Body of pancreas (tissue), 4 donors: ENCODE results near the gene GNG14. TPM values are rescaled to one million over a fixed set of nuclear protein-coding genes. Genes with fewer than 3 reads are reported as not detected.
"Not testable (repeated sequence)": the region's sequence is repeated elsewhere in the genome, so short reads cannot be mapped to it uniquely, and the experiment has no call there.

Experiments
- ATAC-seq: fragments of 150-250 bp; one replicate; pipeline ENCODE4 v1.9.1; 2016
- DNase-seq, 4 donors: peaks; one replicate each; pipeline ENCODE4 v3.0.0-alpha.2; 2019
- H3K27ac ChIP-seq, 4 donors: fragments of 200-600 bp; sonication (generic); 1 replicate in 3 of 4; 2 replicates in 1 of 4; pipeline versions ENCODE4 v1.5.1 to v1.6.1; 2016 to 2019; ENCODE audit warnings: mild to moderate bottlenecking in 1 of 4, mixed read lengths in 1 of 4, moderate library complexity in 1 of 4
- H3K27me3 ChIP-seq, 2 donors: fragments of 200-600 bp; sonication (generic); one replicate each; pipeline ENCODE4 v1.6.0; 2016; ENCODE audit warnings: mild to moderate bottlenecking in 1 of 2
- H3K36me3 ChIP-seq, 2 donors: fragments of 200-600 bp; sonication (generic); replicated peaks in 1 of 2; 2 replicates each; pipeline ENCODE4 v1.5.1; 2016; ENCODE audit warnings: low read depth in 2 of 2; ENCODE audit not compliant: insufficient read depth in 1 of 2
- H3K4me1 ChIP-seq: fragments of 200-600 bp; sonication (generic); one replicate; pipeline ENCODE4 v1.6.0; 2016
- H3K4me3 ChIP-seq, 2 donors: fragments of 200-600 bp; sonication (generic); 1 replicate in 1 of 2; 2 replicates in 1 of 2; pipeline ENCODE4 v1.5.1; 2016 to 2019
- H3K9me3 ChIP-seq, 3 donors: fragments of 200-600 bp; sonication (generic); 1 replicate in 2 of 3; 2 replicates in 1 of 3; pipeline ENCODE4 v1.5.1; 2016
- POLR2A ChIP-seq, 3 donors: fragments of 450-650 bp; IDR thresholded peaks; one replicate each; pipeline ENCODE4 v1.6.1; 2016; ENCODE audit warnings: antibody characterized with exemption in 3 of 3, mild to moderate bottlenecking in 2 of 3
- WGBS, 2 donors: methylation state at CpG; one replicate each; pipeline ENCODE4 v1.1.5; 2017; 5-methylcytosine and 5-hydroxymethylcytosine counted together
- intact Hi-C: fragments of 100-400 bp; cut with DNase I; formaldehyde crosslinking; loops from one replicate; pipeline ENCODE4 v1.15.1; 2023
- total RNA-seq, 2 donors: library from RNA; depleted of rRNA; stranded (reverse); fragments of >200 nt; gene quantifications; one replicate each; pipeline ENCODE4 v1.1.0, GENCODE V29; 2016
- TF ChIP-seq, protein P1 (sequence below), 7 experiments: fragments of 450-650 bp in 4 of 7; fragments of 200-600 bp in 3 of 7; sonication (generic) in 3 of 7; IDR thresholded peaks; one replicate each; pipeline ENCODE4 v1.5.1; 2016 to 2019; ENCODE audit warnings: antibody characterized with exemption in 7 of 7

The GNG14 gene
- total RNA-seq, 2 donors from 2014 or later: not detected

DNA sequence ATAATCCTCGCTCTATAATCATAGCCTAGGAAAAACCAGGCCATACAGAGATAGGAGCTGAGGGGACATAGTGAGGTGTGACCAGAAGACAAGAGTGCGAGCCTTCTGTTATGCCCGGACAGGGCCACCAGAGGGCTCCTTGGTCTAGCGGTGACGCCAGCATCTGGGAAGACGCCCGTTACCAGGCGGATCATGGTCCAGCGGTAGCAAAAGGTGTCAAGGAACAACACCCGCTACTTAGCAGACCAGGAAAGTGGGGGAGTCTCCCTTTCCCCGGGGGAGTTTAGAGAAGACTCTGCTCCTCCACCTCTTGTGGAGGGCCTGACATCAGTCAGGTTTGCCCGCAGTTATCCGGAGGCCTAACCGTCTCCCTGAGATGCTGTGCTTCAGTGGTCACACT lies 24.3 kb downstream of the GNG14 start:
- 39 to 80% methylated on average over 4 to 12 of the region's 14 CpGs for WGBS, 2 donors

DNA sequence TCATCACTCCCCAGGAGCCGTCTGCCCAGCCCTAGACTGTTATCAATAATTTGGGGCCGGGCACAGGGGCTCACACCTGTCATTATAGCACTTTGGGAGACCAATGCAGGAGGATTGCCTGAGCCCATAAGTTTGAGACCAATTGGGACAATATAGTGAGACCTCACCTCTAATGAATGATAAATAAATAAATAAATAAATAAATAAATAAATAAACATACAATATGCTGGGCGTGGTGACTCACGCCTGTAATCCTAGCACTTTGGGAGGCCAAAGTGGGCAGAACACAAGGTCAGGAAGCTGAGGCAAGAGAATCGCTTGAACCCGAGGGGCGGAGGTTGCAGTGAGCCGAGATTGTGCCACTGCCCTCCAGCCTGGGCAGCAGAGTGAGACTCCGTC lies 25.5 kb downstream of the GNG14 start:
- DNase-seq, intact Hi-C loops: not testable (repeated sequence)
- 91 to 96% methylated on average over 9 of the region's 9 CpGs for WGBS, 2 donors

More for the DNA sequence above, 24.3 kb downstream of the GNG14 start:
- H3K4me3 ChIP-seq, H3K27ac ChIP-seq, H3K27me3 ChIP-seq, ATAC-seq, H3K4me1 ChIP-seq, intact Hi-C loops, H3K9me3 ChIP-seq: not testable (repeated sequence)
- TF ChIP-seq, protein P1, sequence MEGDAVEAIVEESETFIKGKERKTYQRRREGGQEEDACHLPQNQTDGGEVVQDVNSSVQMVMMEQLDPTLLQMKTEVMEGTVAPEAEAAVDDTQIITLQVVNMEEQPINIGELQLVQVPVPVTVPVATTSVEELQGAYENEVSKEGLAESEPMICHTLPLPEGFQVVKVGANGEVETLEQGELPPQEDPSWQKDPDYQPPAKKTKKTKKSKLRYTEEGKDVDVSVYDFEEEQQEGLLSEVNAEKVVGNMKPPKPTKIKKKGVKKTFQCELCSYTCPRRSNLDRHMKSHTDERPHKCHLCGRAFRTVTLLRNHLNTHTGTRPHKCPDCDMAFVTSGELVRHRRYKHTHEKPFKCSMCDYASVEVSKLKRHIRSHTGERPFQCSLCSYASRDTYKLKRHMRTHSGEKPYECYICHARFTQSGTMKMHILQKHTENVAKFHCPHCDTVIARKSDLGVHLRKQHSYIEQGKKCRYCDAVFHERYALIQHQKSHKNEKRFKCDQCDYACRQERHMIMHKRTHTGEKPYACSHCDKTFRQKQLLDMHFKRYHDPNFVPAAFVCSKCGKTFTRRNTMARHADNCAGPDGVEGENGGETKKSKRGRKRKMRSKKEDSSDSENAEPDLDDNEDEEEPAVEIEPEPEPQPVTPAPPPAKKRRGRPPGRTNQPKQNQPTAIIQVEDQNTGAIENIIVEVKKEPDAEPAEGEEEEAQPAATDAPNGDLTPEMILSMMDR (IDR thresholded peaks at IDR 0.05): peak in 6 of 7 experiments; percentile 18 to 54 (median 45)
- peaks cover 5 to 34% of the 10 kb centered on the region in 2 donors for H3K36me3 ChIP-seq
- peak; percentile 50 to 58 (median 54) for DNase-seq

DNA sequence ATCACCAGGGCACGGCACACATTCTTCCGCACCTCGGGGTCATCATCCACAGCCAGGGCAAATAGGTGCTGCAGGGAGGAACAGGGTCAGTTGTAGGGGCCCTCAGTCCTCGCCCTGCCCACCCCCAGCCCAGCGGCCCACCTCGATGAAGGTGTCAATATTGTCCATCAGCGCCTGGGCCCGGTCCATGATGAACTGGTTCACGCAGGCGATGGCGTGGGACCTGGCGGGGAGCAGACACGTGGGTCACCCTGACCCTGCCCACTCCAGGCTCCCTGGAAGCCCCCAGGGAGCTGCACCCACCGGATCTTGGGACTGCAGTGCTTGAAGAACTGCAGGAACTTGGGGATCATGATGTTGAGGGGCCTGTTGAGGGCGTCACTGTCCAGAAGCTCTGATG lies 27.3 kb downstream of the GNG14 start:
- 89 to 90% methylated on average over 7 to 15 of the region's 15 CpGs for WGBS, 2 donors
- no peak for ATAC-seq
- intact Hi-C loops: no loop called here
- Histone ChIP-seq H3K9me3 (no peaks in the 10 kb centered on the region), H3K36me3 (peaks cover 5 to 28% of the 10 kb centered on the region in 2 donors), H3K4me3 (no peak overlapping the region), H3K27ac (no peak overlapping the region), H3K27me3 (no peaks in the 10 kb centered on the region), H3K4me1 (peaks cover 2% of the 10 kb centered on the region)
- DNase-seq: no peak
- TF ChIP-seq POLR2A (IDR thresholded peaks at IDR 0.05): no peak
- TF ChIP-seq, protein P1 (IDR thresholded peaks at IDR 0.05): no peak

More for the DNA sequence above, 25.5 kb downstream of the GNG14 start:
- not testable (repeated sequence) for H3K27ac ChIP-seq, H3K4me1 ChIP-seq, ATAC-seq, H3K4me3 ChIP-seq, H3K9me3 ChIP-seq, H3K27me3 ChIP-seq
- peaks cover 5 to 34% of the 10 kb centered on the region in 2 donors for H3K36me3 ChIP-seq

DNA sequence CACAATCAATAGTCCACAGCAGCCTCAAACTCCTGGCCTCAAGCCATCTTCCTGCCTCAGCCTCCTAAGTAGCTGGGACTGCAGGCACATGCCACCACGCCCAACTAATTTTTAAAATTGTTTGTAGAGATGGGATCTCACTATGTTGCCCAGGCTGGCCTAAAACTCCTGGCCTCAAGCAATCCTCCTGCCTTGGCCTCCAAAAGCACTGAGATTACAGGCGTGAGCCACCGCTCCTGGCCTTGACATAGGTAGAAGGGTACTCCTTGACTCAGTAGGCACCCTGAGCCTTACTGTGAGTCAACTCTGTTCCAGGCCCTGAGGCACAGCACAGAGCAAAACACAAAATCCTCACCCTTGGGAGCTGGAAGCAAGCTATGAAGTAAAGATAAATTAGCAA lies 28.1 kb downstream of the GNG14 start:
- H3K9me3 ChIP-seq: no peaks in the 10 kb centered on the region
- DNase-seq: no peak
- no peak overlapping the region for H3K27ac ChIP-seq
- H3K4me3 ChIP-seq: no peak overlapping the region
- 88 to 96% methylated on average over 3 of the region's 3 CpGs for WGBS, 2 donors
- peaks cover 5 to 22% of the 10 kb centered on the region in 2 donors for H3K36me3 ChIP-seq
- TF ChIP-seq, protein P1 (IDR thresholded peaks at IDR 0.05): no peak
- TF ChIP-seq POLR2A (IDR thresholded peaks at IDR 0.05): no peak
- H3K4me1 ChIP-seq: peaks cover 11% of the 10 kb centered on the region
- no peak for ATAC-seq
- H3K27me3 ChIP-seq: no peaks in the 10 kb centered on the region
- intact Hi-C loops: no loop called here

DNA sequence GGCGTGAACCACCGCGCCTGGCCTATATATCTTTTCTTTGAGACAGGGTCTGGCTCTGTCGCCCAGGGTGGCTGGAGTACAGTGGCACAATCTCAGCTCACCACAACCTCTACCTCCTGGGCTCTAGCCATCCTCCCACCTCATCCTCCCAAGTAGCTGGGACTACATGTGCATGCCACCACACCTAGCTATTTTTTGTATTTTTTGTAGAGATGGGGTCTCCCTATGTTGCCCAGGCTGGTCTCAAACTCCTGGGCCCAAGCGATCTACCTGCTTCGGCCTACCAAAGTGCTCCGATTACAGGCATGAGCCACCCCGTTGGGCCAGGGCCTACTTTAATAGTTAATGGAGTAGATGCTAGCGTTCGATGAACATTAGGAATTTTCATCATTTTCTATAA lies 32.5 kb downstream of the GNG14 start:
- no peak for DNase-seq
- intact Hi-C loops: no loop called here
- no peak overlapping the region for H3K27ac ChIP-seq
- WGBS, 2 donors: 85 to 91% methylated on average over 10 of the region's 10 CpGs
- H3K4me3 ChIP-seq: no peak overlapping the region
- peaks cover 37% of the 10 kb centered on the region for H3K4me1 ChIP-seq
- no peaks in the 10 kb centered on the region for H3K27me3 ChIP-seq
- ATAC-seq: no peak
- H3K9me3 ChIP-seq: no peaks in the 10 kb centered on the region
- TF ChIP-seq, protein P1 (IDR thresholded peaks at IDR 0.05): no peak
- no peak for TF ChIP-seq POLR2A (IDR thresholded peaks at IDR 0.05)
- H3K36me3 ChIP-seq: peaks cover 0 to 3% of the 10 kb centered on the region in 2 donors
